Liver (tissue), 9 donors: ENCODE results near the gene PIEZO2. TPM values are rescaled to one million over a fixed set of nuclear protein-coding genes. Genes with fewer than 3 reads are reported as not detected.

Source experiments
- DNase-seq: peaks from one replicate; pipeline ENCODE4 v3.0.0-alpha.2; 2017; ENCODE audit warnings: low spot score
- H3K27ac ChIP-seq, 2 donors: one replicate each; pipeline ENCODE4 v1.7.0; 2013; ENCODE audit warnings: inconsistent platforms in 2 of 2, low read length in 2 of 2, control low read depth in 1 of 2, low read depth in 1 of 2, mild to moderate bottlenecking in 1 of 2
- H3K27me3 ChIP-seq, 4 donors: one replicate each; pipeline versions ENCODE4 v1.6.1 to v1.7.0; 2013; ENCODE audit warnings: low read length in 3 of 4, inconsistent platforms in 1 of 4, mild to moderate bottlenecking in 1 of 4, moderate library complexity in 1 of 4; ENCODE audit not compliant: control insufficient read depth in 4 of 4, insufficient read depth in 4 of 4
- H3K36me3 ChIP-seq, 4 donors: one replicate each; pipeline versions ENCODE4 v1.6.1 to v1.7.0; 2013; ENCODE audit warnings: low read length in 3 of 4, mild to moderate bottlenecking in 3 of 4, low read depth in 1 of 4, moderate library complexity in 1 of 4; ENCODE audit not compliant: control insufficient read depth in 4 of 4, insufficient read depth in 3 of 4
- H3K4me1 ChIP-seq, 4 donors: one replicate each; pipeline versions ENCODE4 v1.6.1 to v1.7.0; 2013; ENCODE audit warnings: low read length in 3 of 4, mild to moderate bottlenecking in 3 of 4, moderate library complexity in 1 of 4; ENCODE audit not compliant: control insufficient read depth in 4 of 4, insufficient read depth in 4 of 4
- H3K4me3 ChIP-seq, 3 donors: one replicate each; pipeline versions ENCODE4 v1.6.1 to v1.7.0; 2013; ENCODE audit warnings: low read length in 3 of 3, control low read depth in 1 of 3, low read depth in 1 of 3, mild to moderate bottlenecking in 1 of 3
- H3K9ac ChIP-seq, 2 donors: one replicate each; pipeline ENCODE4 v1.7.0; 2013; ENCODE audit warnings: low read length in 2 of 2, mild to moderate bottlenecking in 2 of 2, moderate library complexity in 2 of 2, control low read depth in 1 of 2, low read depth in 1 of 2
- H3K9me3 ChIP-seq, 4 donors: one replicate each; pipeline versions ENCODE4 v1.6.1 to v1.7.0; 2013; ENCODE audit warnings: low read length in 3 of 4; ENCODE audit not compliant: control insufficient read depth in 4 of 4
- ATF3 ChIP-seq: IDR thresholded peaks from 2 replicates; pipeline ENCODE4 v1.6.1; 2016; ENCODE audit warnings: antibody characterized with exemption
- CTCF ChIP-seq: fragments of 150-350 bp; IDR thresholded peaks from 2 replicates; pipeline ENCODE4 v1.5.1; 2017; ENCODE audit warnings: improper control_type of control experiment, low read depth, low read length; ENCODE audit not compliant: missing input control
- EGR1 ChIP-seq, 2 donors: IDR thresholded peaks; 2 replicates each; pipeline ENCODE4 v1.6.1; 2016 to 2018; ENCODE audit warnings: antibody characterized with exemption in 2 of 2, low read depth in 2 of 2
- FOXA1 ChIP-seq: IDR thresholded peaks from 2 replicates; pipeline ENCODE4 v1.6.1; 2016; ENCODE audit warnings: antibody characterized with exemption
- FOXA2 ChIP-seq: IDR thresholded peaks from 2 replicates; pipeline ENCODE4 v1.6.1; 2016; ENCODE audit warnings: antibody characterized with exemption
- GABPA ChIP-seq, 2 donors: IDR thresholded peaks in 1 of 2; conservative IDR thresholded peaks in 1 of 2; 2 replicates each; pipeline ENCODE4 v1.6.1; 2016; ENCODE audit warnings: antibody characterized with exemption in 2 of 2, mild to moderate bottlenecking in 1 of 2, moderate library complexity in 1 of 2
- HNF4G ChIP-seq: IDR thresholded peaks from 2 replicates; pipeline ENCODE4 v1.6.1; 2016; ENCODE audit warnings: antibody characterized with exemption
- JUND ChIP-seq, 2 donors: IDR thresholded peaks; 2 replicates each; pipeline ENCODE4 v1.6.1; 2016; ENCODE audit warnings: antibody characterized with exemption in 2 of 2
- MAX ChIP-seq: IDR thresholded peaks from 2 replicates; pipeline ENCODE4 v1.6.1; 2016; ENCODE audit warnings: antibody characterized with exemption
- NR2F2 ChIP-seq: IDR thresholded peaks from 2 replicates; pipeline ENCODE4 v1.6.1; 2016; ENCODE audit warnings: antibody characterized with exemption
- RXRA ChIP-seq, 2 donors: IDR thresholded peaks; 2 replicates each; pipeline ENCODE4 v1.6.1; 2017 to 2018; ENCODE audit warnings: antibody characterized with exemption in 2 of 2, mild to moderate bottlenecking in 1 of 2
- SP1 ChIP-seq: IDR thresholded peaks from 2 replicates; pipeline ENCODE4 v1.6.1; 2018; ENCODE audit warnings: antibody characterized with exemption, mild to moderate bottlenecking
- TAF1 ChIP-seq: conservative IDR thresholded peaks from 2 replicates; pipeline ENCODE4 v1.6.1; 2016; ENCODE audit warnings: antibody characterized with exemption, mild to moderate bottlenecking
- YY1 ChIP-seq: IDR thresholded peaks from 2 replicates; pipeline ENCODE4 v1.6.1; 2016; ENCODE audit warnings: antibody characterized with exemption, mild to moderate bottlenecking
- WGBS: extraction: QIAGEN DNeasy Blood & Tissue Kit; methylation state at CpG from one replicate; pipeline ENCODE4 v1.1.7; 2013; 5-methylcytosine and 5-hydroxymethylcytosine counted together
- polyA plus RNA-seq, 2 donors: library from polyadenylated mRNA; stranded (reverse) in 1 of 2; unstranded in 1 of 2; fragments of 200-250 nt in 1 of 2; fragments of >200 nt in 1 of 2; fragmentation: Nextera tagmentation in 1 of 2; extraction: Ambion mirVana in 1 of 2; gene quantifications; one replicate each; pipeline versions ENCODE4 v1.2.1 to v1.2.3, GENCODE V29; 2013 to 2015
- total RNA-seq, 2 donors: library from RNA; depleted of rRNA; stranded (reverse); fragments of >200 nt; gene quantifications; one replicate each; pipeline ENCODE4 v1.2.3, GENCODE V29; 2014
- TF ChIP-seq, protein P1 (sequence below): IDR thresholded peaks from 2 replicates; pipeline ENCODE4 v1.6.1; 2016; ENCODE audit warnings: antibody characterized with exemption, mild to moderate bottlenecking
- TF ChIP-seq, protein P2 (sequence below): IDR thresholded peaks from 2 replicates; pipeline ENCODE4 v1.6.1; 2016; ENCODE audit warnings: antibody characterized with exemption
- donor health status: healthy.
- donor health status: healthy.
- donor health status: healthy.
- donor health status: healthy.
- donor health status: healthy.

Gene PIEZO2
- total and polyA plus RNA-seq, 4 donors, result 1.1 to 12.3 (median 4.8) TPM

- no peaks in the 10 kb centered on the region for H3K9me3 ChIP-seq
- 95% methylated on average over 2 of the region's 2 CpGs for WGBS
- no peaks in the 10 kb centered on the region for H3K4me1 ChIP-seq
- TF ChIP-seq, protein P1, sequence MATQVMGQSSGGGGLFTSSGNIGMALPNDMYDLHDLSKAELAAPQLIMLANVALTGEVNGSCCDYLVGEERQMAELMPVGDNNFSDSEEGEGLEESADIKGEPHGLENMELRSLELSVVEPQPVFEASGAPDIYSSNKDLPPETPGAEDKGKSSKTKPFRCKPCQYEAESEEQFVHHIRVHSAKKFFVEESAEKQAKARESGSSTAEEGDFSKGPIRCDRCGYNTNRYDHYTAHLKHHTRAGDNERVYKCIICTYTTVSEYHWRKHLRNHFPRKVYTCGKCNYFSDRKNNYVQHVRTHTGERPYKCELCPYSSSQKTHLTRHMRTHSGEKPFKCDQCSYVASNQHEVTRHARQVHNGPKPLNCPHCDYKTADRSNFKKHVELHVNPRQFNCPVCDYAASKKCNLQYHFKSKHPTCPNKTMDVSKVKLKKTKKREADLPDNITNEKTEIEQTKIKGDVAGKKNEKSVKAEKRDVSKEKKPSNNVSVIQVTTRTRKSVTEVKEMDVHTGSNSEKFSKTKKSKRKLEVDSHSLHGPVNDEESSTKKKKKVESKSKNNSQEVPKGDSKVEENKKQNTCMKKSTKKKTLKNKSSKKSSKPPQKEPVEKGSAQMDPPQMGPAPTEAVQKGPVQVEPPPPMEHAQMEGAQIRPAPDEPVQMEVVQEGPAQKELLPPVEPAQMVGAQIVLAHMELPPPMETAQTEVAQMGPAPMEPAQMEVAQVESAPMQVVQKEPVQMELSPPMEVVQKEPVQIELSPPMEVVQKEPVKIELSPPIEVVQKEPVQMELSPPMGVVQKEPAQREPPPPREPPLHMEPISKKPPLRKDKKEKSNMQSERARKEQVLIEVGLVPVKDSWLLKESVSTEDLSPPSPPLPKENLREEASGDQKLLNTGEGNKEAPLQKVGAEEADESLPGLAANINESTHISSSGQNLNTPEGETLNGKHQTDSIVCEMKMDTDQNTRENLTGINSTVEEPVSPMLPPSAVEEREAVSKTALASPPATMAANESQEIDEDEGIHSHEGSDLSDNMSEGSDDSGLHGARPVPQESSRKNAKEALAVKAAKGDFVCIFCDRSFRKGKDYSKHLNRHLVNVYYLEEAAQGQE, result no peak
- TF ChIP-seq SP1 (no peak), GABPA (IDR thresholded peaks at IDR 0.05 in 1 of 2, conservative IDR thresholded peaks at IDR 0.05 in 1 of 2) (no peak), TAF1 (no peak), JUND (IDR thresholded peaks at IDR 0.05) (no peak), CTCF (no peak), FOXA2 (no peak), HNF4G (no peak), YY1 (no peak), FOXA1 (no peak), MAX (no peak), EGR1 (IDR thresholded peaks at IDR 0.05; ENCODE audit: low read depth in 2 of 2) (no peak), ATF3 (no peak), RXRA (IDR thresholded peaks at IDR 0.05) (no peak)
- TF ChIP-seq, protein P2, sequence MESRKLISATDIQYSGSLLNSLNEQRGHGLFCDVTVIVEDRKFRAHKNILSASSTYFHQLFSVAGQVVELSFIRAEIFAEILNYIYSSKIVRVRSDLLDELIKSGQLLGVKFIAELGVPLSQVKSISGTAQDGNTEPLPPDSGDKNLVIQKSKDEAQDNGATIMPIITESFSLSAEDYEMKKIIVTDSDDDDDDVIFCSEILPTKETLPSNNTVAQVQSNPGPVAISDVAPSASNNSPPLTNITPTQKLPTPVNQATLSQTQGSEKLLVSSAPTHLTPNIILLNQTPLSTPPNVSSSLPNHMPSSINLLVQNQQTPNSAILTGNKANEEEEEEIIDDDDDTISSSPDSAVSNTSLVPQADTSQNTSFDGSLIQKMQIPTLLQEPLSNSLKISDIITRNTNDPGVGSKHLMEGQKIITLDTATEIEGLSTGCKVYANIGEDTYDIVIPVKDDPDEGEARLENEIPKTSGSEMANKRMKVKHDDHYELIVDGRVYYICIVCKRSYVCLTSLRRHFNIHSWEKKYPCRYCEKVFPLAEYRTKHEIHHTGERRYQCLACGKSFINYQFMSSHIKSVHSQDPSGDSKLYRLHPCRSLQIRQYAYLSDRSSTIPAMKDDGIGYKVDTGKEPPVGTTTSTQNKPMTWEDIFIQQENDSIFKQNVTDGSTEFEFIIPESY, result no peak
- no peaks in the 10 kb centered on the region for H3K36me3 ChIP-seq
- H3K4me3 ChIP-seq, result no peak overlapping the region
- H3K27ac ChIP-seq, result no peak overlapping the region
- H3K9ac ChIP-seq, result no peak overlapping the region
- no peaks in the 10 kb centered on the region for H3K27me3 ChIP-seq
- no peak for DNase-seq
Measured at GRCh38 chr18:10826400-10826799, 323.0 kb downstream of the PIEZO2 start.

DNA sequence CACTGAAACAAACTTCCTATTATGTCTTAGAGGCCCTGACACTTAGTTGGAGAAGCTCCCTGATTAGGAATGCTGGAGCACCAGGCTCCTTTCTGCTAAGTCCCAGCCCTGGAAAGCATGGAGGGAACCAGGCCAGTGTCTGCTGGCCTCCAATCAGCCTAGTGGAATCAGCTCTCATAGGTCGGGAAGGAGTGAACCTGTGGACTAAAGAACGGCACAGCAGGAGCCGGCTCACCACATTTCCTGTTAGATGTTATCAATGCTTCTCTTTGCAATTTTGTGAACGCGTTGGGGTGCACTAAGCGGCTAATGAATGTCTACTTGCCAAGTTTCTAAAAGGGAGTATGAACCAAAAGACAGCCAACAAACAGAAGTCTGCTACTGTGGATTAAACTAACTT, 326.9 kb downstream of the PIEZO2 start:
- Histone ChIP-seq H3K27ac (no peak overlapping the region), H3K27me3 (no peaks in the 10 kb centered on the region), H3K4me3 (no peak overlapping the region), H3K4me1 (no peaks in the 10 kb centered on the region), H3K9ac (no peak overlapping the region), H3K9me3 (no peaks in the 10 kb centered on the region), H3K36me3 (no peaks in the 10 kb centered on the region)
- WGBS, result 43% methylated on average over 6 of the region's 6 CpGs
- TF ChIP-seq MAX (no peak), HNF4G (no peak), NR2F2 (no peak), GABPA (IDR thresholded peaks at IDR 0.05 in 1 of 2, conservative IDR thresholded peaks at IDR 0.05 in 1 of 2) (no peak)
- TF ChIP-seq, protein P2, result no peak
- DNase-seq, result no peak
